GM19328 (cell line): Measurements from ENCODE around the gene PLSCR2.
"Not testable (repeated sequence)": the region's sequence is repeated elsewhere in the genome, so short reads cannot be mapped to it uniquely, and the experiment has no call there.

Experiments
- ATAC-seq: cut with Tn5 transposase; IDR thresholded peaks from one replicate; pipeline ENCODE4 v1.9.1; 2021; ENCODE audit warnings: mild to moderate bottlenecking, moderate library complexity; ENCODE audit not compliant: unreplicated experiment

Gene PLSCR2, protein sequence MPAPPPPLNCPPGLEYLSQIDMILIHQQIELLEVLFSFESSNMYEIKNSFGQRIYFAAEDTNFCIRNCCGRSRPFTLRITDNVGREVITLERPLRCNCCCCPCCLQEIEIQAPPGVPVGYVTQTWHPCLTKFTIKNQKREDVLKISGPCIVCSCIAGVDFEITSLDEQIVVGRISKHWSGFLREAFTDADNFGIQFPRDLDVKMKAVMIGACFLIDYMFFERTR

DNA sequence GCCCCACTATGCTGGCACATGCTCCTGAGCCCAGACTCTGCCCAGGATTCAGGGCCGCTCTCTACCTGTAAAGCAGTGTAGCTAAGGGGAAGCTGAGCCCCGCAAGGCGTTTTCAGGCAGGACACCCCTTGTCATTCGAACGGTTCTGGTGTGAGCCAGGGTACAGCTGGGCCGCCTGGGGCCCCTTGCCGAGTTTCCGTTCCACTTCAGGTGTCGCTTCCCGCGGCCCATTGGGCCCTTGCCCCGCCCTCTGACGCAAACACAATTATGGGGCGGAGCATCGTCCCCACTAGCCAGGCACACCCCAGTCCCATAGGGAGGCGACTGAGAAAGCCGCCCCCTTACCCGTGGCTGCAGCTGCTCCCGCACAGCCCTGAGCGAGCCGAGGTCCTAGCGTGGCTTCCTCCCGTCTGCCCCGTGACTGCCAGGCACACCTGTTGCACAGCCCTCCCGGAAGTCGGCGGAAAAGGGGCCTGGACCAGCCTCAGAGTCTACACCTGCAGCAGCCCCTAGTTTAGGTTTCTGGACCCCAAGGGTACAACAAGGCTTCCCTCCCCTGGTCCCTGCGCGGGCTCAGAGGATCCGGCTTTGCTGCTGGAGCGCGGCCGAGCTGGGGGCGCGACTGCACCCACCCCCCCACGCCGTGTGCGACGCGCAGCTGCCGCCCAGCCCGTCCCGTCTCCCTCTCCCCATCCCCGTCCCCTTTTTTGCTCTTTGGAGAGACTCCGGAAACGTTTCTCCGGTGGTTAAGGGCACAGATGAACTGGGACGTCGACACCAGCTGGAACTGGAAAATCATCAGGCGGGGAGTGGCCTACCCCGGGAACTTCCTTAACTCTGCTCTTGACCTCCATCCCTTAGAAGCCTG lies at the start of gene PLSCR2:
TSS of gene PLSCR2 (minus strand) at position 412 of the 868 bp plus-strand sequence. CDS start 9,657 bp downstream, outside the sequence.
- peak; percentile 99 for ATAC-seq

DNA sequence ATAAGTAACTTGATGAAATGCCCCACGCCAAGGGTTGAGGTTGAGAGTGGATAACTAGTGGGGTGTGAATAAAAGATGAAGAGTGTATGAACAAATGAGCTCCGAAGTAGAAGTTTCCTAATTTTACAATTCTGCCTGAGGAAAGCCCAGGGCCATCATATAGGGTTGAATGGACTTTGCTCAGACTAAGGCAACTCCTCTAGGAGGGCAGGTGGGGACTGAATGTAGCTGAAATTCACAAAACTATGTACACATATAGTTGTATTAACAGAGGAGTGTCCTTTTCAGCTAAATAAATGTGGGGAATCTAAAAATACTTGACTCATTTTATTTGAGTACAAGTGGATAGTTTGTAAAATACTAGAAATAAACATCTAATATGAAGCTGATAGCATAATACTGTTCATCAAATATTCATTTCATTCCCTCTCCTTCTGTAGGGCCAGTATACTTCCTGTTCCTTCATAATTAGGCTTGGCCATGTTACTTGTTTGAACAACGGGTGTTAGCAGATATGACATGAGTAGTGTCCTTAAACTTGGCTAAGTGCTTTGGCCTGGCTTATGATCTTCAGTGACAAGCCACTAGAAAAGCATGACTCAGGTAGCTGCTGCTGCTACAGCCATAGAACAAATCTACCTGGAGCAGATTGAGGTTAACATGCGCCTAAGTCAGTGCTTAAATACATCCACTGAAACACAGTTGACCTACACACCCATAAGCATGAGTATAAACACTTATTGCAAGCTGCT lies 48.5 kb upstream of the PLSCR2 start:
- ATAC-seq = no peak

DNA sequence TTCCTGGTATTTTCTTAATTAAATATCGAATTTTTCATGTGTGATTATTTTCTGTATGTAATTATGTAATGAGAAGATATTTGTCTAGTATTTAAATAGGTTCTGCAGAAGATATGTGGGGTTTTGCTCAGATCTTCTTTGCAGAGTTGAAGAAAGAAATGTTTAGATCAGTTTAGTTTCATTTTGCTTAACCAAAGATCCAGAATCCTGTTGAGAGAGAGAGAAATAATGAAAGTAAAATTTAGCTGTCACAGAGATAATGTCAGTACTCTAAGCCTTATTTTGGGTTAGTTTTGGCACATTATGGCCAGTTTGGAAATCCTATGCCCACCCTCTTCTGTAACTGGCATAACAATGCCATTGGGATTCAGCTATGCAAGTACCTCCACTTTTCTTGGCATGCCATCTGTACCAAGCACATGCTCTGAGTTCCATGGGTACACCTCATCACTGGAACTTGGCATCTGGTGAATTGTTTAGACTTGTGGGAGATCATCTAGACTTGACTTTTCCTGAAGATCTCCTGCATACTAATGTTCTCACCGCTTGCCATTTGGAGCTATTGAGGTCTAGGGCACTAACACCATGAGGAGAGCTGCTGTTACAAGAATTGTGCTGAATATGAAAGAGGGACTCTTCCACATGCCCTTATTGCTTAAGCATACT lies 44.2 kb upstream of the PLSCR2 start:
- ATAC-seq = no peak

DNA sequence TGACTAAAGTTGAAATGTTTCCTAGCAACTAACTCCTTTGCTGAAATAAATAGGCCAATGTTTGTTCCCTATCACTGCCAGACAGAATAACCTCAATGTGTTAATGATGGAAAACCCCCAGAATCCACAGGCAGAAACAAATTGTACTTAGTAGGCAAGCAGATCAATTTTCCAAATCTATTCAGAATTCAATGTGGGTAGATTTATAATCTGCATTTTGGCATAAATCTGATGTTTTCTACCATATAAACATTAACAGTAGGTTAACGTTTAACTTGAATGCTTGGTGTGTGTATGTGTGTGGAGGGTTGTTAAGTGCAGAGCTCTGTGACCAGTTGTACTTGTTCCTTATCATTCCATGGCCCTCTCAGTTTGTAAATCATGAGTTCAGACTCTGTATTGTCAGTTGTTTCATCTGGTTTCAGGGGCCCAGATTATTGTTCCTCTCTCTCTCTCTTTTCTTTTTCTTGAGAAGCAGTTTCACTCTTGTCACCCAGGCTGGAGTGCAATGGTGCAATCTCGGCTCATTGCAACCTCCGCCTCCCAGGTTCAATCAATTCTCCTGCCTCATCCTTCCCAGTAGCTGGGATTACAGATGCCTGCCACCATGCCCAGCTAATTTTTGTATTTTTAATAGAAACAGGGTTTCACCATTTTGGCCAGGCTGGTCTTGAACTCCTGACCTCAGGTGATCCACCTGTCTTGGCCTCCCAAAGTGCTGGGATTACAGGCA lies 42.2 kb upstream of the PLSCR2 start:
- ATAC-seq = no peak

DNA sequence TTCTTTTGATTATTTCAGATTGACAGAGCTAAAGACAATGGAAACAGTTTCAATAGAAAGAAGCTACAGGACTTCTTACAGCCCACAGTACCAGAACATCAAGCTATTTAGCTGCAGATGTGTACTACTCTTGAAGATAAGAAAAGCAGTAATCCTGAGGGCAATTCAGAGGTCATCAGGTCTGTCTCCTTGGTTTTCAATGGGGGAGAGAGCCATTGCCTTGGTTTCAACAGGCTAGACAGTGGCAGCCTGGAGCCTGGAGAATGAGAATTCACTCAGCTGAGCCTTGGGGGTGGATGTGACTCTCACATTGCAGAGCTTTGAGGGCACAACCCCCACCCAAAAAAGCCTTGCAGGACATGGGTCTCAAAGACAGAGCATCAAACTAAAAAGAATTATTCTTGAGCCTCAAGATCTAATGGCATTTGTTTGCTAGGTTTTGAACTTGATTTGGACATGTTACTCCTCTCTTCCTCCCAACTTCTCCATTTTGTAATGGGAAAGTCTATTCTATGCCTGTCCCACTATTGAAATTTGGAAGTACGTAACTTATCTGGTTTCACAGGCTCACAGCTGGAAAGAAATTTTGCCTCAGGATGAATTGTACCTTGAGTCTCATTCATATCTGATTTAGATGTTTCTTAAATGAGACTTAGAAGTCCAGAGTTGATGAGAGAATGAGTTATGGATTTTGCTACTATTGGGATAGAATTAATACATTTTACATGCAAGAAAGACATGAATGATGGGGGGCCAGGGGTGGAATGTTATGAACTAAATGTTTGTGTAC lies 38.2 kb upstream of the PLSCR2 start:
- ATAC-seq = no peak

DNA sequence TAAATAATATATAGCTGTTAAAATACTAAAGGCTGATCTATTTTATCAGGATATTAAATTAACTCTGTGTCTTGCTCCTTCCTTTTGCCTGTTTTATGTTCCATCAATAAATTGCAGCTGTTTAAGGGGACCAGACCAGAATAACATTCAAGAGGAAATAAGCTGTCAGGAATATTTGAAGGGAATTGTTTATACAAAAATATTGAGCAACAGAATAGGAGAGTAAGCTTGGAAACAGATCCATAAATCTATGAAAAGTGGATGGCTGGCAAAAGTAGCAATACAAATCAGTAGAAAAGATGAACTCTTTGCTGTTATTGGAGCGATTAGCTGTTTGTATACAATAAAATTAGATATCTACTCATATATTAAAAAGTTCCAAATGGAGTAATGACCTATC lies 36.2 kb upstream of the PLSCR2 start:
- ATAC-seq = no peak

DNA sequence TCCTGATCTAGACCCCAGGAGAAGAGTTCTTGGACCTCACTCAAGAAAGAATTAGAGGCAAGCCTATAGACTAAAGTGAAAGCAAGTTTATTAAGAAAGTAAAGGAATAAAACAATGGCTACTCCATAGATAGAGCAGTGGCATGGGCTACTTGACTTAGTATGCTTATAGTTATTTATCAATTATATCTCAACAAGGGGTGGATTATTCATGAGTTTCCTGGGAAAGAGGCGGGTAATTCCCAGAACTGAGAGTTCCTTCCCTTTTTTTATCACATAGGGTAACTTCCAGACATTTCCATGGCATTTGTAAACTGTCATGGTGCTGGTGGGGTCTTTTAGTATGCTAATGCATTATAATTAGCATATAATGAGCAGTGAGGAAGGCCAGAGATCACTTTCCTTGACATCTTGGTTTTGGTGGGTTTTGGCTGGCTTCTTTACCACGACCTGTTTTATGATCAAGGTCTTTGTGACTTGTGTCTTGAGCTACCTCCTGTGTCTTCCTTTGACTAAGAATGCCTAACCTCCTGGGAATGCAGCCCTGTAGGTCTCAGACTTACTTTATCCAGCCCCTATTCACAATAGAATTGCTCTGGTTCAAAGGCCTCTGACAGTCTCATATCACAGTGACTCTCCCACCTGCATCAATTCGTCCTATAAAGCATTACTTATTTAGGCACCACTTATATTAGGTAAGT lies 35.3 kb upstream of the PLSCR2 start:
- ATAC-seq = no peak

DNA sequence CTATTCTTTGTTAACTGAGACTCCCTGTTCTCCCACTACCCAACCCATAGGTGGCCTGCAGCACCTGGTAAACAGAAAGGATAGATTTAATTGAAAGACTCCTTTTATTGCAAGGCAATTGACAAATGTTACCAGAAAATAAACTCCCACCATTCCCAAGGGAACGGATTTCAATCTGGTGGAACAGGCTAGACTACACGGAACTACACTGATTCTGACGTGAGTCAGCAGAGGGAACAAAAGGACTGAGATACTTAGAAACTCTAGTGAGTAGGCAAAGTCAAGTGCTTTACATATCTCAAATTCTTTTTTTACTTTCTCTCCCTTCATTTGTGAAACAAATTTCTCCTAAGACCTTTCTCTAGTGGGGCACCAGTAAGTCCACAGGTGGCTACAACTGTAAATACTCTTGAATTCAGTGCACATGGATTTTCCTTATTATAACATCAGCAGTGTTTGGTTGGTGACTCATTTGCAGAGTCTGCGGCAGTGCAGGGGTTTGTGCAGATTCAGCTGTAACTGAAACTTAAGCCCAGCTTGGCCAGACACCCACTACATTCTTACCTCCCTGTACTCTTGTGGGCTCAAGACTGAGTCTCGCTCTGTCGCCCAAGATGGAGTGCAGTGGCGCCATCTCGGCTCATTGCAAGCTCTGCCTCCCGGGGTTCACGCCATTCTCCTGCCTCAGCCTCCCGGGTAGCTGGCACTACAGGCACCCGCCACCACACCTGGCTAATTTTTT lies 34.3 kb upstream of the PLSCR2 start:
- ATAC-seq = peak; percentile 98

DNA sequence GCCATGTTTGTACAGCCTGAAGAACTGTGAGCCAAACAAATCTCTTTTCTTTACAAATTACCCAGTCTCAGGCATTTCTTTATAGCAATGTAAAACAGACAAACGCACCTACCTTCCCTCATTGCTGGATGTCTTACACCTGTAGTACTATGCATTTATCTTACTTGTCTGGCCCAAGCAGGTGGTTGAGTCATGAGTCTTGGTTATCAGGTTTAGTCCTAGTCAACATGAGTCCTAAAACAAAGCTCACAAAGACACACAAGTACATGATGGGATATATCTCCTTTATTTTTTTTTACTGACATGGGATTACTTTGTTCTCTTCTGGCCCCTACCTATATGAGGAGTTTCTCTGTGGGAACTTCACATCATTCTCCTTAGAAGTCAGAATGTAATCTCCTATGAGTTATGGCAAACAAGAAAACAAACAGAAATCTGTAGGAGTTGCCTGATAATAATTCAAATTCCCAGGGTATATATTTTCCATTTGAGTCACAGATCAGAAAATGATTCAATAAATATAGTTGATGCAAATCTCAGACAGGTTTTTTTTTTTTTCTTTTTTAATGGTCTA lies 33.6 kb upstream of the PLSCR2 start:
- ATAC-seq = no peak

DNA sequence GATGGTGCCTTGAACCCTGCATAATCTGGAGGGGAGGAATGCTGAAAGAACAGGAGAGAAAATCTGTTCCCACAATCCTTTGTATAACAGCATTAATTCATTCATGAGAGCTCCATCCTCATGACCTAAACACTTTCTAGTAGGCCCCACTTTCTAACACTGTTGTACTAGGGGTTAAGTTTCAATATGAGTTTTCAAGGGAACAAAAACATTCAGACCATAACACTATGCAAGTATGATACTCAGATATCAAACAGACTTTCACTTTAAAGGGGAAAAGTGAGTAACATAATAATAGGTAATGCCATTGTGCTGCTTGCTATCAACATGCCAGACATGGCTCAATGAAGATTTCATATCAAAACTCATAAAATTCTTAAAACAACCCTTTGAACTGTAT lies 32.4 kb upstream of the PLSCR2 start:
- no peak for ATAC-seq

DNA sequence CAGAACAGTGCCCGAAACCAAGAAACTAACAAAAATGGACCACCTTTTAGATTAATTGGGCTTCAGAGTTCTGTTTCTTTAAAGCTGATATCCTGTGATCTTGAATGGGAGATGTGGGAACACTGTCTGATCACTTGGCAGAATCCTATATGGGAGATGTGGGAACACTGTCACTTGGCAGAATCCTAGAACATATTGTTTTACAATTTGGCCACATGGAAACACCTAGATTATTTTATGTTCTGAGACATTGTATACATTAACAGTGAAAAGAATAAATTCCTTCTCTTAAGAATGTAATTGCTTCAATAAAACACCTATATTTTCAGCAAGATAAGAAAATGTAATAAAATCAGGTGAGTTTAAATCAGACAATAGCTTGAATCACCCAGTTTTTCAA lies 30.3 kb upstream of the PLSCR2 start:
- no peak for ATAC-seq

DNA sequence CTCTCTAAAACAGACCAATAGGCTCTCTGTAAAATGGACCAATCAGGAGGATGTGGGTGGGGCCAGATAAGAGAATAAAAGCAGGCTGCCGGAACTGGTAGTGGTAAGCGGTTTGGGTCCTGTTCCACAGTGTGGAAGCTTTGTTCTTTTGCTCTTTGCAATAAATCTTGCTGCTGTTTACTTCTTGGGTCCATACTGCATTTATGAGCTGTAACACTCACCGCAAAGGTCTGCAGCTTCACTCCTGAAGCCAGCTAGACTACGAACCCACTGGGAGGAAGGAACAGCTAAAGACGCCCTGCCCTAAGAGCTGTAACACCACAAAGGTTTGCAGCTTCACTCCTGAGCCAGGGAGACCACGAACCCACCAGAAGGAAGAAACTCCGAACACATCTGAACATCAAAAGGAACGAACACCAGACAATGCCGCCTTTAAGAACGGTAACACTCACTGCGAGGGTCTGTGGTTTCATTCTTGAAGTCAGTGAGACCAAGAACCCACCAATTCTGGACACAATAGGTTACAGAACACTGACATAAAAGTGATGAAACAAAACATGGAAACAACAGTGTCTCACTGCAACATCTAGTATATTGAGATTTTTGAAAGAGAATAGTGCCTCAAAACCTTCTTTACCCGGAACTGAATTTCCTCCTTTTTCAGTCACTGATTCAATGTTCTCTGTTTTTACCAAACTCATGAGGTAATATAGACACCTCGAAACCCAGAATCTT lies 28.8 kb upstream of the PLSCR2 start:
- ATAC-seq = no peak

DNA sequence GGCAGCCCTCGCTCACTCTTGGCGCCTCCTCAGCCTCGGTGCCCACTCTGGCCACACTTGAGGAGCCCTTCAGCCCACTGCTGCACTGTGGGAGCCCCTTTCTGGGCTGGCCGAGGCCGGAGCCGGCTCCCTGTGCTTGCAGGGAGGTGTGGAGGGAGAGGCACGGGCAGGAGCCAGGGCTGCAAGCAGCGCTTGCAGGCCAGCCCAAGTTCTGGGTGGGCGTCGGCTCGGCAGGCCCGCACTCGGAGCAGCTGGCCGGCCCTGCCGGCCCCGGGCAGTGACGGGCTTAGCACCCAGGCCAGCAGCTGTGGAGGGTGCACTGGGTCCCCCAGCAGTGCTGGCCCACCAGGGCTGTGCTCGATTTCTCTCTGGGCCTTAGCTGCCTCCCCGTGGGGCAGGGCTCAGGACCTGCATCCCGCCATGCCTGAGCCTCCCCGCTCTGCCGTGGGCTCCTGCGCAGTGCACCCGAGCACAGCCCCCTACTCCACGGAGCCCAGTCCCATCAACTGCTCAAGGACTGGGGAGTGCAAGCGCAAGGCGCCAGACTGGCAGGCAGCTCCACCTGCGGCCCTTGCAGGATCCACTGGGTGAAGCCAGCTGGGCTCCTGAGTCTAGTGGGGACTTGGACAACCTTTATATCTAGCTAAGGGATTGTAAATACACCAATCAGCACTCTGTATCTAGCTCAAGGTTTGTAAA lies 27.9 kb upstream of the PLSCR2 start:
- not testable (repeated sequence) for ATAC-seq

DNA sequence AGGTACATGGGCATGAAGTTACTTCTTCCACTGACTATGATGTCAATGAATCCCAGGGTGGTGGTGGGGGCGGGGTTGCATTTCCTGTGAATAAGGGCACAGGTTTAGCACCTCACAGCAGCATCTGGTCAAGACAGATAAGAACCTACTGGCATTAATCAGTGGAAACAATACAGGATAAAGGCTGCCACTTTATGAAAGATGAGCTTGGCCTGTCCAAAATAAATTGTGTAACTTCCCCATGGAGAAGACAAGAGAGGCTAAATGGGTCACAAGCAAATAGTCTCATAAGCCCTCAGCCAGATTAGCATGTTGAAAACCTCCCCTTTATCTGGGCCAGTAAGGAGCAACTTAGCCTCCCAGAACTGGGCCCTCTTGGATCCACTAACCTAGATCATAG lies 27.4 kb upstream of the PLSCR2 start:
- ATAC-seq = no peak

DNA sequence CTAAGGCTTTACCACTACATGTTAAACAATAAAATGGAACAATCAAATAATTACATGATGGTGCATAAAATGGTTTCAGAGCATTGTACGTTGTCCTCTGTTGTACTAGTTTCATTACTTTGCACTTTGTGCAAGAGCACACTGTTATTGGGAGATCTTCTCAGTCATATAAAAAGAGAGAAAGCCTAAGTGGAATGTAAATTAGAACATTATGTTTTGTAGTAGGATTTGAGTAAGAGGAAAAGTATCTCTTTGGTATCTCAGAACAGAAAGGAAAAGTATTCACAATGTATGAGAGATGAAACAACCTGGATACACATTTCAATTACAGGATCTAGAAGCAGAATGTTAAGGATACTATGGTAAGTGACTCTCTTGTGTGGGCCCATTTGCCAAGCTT lies 26.9 kb upstream of the PLSCR2 start:
- ATAC-seq = no peak

DNA sequence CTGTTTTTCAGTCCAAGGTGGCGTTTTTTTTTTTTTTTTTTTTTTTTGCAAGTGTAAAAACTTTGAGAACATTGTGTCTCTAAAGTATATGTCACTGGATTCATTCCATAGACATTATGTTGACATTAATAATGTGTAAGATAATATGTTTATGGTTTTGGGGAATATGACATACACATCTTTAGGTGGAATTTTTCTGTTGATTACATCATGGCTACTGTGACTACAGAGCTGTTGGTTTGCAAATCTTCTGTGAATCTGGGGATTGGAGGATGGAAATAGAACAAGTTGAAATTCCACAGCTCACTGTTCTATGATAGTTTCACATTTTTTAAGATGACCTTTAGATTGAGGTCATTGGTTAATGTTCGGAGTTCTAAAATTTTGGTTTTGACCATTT lies 24.4 kb upstream of the PLSCR2 start:
- ATAC-seq = no peak

DNA sequence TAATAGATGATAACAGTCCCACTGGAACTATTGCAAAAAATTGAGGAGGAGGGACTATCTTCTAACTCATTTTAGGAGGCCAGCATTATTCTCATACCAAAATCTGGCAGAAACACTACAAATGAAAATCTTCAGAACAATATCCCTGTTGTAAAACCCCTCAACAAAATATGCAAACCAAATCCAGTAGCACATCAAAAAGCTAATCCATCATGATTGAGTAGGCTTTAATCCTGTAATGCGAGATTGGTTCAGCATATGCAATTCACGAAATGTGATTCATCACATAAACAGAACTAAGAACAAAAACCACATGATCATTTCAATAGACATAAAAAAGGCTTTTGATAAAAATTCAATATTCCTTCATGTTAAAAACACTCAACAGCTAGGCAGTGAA lies 23.9 kb upstream of the PLSCR2 start:
- ATAC-seq = no peak
